Kidney tubule cell (primary cell): Measurements from ENCODE around the gene NAV1.
A peak's percentile ranks its signal among the peaks of the same experiment; 100 is the strongest.
"Not testable (repeated sequence)": the region's sequence is repeated elsewhere in the genome, so short reads cannot be mapped to it uniquely, and the experiment has no call there.

Experiments
- DNase-seq: peaks from one replicate; pipeline ENCODE4 v3.0.0-alpha.2; 2018; ENCODE audit warnings: low spot score

The NAV1 gene, protein sequence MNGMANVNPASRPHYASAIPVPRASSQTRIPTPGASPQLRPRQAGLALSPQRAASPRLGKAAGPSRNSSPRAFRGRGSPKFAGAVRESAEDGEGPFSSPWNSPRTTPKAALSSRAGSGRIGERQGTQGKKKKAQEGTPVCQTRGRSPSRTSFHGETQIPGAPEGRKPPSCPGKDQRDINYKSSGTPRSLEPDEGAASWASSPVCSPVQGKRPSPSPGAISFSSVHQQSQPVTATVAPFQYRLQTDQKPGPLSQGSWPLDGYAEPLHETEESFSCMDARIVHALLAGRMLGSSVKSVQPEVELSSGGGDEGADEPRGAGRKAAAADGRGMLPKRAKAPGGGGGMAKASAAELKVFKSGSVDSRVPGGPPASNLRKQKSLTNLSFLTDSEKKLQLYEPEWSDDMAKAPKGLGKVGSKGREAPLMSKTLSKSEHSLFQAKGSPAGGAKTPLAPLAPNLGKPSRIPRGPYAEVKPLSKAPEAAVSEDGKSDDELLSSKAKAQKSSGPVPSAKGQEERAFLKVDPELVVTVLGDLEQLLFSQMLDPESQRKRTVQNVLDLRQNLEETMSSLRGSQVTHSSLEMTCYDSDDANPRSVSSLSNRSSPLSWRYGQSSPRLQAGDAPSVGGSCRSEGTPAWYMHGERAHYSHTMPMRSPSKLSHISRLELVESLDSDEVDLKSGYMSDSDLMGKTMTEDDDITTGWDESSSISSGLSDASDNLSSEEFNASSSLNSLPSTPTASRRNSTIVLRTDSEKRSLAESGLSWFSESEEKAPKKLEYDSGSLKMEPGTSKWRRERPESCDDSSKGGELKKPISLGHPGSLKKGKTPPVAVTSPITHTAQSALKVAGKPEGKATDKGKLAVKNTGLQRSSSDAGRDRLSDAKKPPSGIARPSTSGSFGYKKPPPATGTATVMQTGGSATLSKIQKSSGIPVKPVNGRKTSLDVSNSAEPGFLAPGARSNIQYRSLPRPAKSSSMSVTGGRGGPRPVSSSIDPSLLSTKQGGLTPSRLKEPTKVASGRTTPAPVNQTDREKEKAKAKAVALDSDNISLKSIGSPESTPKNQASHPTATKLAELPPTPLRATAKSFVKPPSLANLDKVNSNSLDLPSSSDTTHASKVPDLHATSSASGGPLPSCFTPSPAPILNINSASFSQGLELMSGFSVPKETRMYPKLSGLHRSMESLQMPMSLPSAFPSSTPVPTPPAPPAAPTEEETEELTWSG (N-terminal part only)

DNA sequence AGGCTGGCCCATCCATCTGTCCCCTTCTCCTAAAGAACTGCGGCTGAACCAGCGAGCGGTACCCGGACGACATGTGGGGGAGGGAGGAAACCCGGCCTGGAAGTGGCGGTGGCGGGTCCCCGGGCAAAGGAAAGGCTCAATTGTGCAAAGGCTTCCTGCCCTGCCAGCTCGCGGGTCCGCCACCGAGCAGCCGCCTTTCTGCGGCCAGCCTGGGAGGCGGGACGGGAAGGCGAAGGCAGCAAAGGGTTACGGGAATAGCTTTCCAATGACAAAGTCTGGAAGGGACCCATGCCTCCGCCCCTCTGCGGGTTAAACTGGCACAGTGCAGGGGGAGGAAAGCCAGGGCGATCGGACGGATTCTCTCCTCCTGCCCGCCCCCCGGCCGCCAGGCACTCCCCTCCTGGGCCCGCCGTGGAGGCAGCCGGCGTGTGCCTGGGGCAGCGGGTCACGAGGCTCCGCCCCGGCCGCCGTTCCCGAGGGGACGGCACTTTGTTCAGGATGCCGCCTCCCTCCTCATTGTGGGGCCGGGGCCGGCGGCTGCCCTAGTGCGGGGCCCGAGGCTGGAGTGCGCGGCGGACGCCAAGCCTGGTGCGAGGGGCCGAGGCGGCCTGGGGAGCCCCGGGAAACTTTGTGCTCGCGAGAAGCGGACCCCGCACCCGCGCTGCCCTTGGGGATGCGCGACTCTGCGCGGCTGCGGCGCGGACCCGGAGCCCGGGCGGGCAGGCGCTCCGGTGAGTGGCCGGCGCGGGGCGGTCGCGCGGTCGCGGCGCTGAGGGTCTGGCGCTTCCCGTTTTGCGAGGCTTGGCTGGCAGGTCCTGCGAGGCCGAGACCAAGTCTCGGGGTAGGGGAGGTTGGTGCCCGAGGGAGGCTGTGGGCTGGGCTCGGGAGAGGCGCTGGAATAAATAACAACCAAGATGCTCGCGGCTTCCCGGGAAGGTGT lies at the start of gene NAV1:
NAV1 (plus strand) TSS at position 516 of the 940 bp plus-strand sequence. CDS start 83,758 bp downstream, outside the sequence.
- peak; percentile 88 for DNase-seq

DNA sequence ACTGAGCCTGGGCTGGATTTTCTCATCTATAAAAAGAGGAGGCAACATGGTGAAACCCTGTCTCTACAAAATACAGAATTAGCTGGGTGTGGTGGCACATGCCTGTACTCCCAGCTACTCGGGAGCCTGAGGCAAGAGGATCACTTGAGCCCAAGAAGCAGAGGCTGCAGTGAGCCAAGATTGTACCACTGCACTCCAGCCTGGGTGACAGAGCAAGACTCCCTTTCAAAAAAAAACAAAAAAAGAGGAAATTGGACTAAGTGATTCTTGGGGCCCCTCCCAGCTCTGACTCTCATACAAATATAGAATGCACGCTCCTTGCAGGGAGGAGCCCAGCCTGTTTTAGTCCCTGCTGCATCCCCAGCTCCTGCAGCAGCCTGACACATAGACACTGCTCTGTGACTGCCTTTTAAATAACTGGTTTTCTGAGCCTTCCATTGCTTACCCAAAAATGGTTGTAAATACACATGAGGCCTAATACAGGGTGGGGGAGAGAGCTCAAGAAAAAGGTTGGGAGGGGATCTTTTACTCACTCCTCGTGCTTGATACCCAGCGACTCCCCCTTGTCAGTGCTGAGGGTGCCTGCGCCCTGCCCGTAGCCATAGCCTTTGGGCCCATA lies 49.2 kb upstream of the NAV1 start:
- no peak for DNase-seq

DNA sequence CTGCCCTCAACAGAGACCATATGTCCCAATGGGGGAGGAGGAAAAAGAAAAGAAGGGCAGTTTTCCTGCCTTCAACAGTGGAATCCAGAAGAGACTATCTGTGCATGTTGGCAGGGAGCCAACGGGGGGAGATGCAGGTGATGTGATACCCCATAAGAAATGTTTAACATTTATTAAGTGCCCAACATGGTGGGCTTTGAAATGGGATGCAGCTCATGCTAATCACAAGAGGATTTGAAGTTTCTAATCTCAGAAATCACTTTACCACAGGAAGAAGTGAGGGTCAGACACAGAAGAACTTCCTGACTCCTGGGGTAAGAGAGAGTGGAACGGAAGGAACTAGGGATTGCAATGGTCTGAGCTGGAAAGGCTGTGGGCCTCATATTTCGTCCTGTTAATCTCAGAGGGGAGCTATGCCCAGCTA lies 48.2 kb upstream of the NAV1 start:
- DNase-seq: no peak

DNA sequence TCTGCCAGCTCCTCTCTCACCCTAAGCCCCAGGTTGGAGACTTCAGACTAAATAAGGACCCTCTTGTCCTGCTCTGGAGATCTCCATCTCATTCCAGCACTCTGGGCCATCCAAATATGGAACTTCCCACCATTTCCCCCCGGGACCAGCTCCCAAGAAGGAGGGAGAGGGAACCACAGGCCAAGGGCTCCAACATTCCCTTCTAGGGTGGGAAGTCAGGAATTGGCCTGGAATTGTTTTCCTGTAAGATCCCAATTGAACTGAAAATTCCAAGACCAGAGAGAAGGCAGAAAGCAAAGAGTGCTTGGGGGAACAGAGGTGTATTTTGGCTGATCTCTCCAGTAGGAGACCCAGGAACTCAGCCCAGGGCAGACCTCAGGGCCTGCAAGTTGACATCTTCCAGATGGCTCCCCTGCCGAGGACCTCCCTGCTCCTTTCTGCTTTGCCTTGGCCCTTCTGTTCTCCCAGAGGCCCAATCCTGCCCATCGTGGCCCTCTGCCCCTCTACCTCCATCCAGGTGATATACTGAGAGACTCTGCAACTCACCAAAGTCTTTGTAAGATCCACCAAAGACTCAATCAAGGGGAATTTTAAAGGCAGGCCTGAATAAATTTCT lies 46.9 kb upstream of the NAV1 start:
- DNase-seq: no peak

DNA sequence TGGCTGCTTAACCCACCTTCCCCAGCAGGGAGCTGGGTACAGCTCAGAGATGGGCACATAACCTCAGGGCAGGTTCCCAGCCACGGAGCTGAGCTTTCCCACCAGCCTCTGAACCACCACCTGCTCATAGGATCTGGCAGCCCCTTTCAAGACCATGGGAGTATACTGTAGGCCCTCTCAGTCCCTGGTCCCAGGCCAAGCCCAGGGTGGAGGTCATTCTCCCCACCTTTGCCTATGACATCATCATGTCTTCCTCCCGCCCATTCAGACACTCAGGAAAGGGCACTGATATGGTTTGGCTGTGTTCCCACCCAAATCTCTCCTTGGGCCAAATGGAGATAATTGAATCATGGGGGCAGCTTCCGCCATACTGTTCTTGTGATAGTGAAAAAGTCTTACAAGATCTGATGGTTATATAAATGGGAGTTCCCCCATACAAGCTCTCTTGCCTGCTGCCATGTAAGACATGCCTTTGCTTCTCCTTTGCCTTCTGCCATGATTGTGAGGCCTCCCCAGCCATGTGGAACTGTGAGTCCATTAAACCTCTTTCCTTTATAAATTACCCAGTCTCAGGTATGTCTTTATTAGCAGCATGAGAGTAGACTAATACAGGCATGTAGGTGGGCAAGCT lies 45.8 kb upstream of the NAV1 start:
- not testable (repeated sequence) for DNase-seq

DNA sequence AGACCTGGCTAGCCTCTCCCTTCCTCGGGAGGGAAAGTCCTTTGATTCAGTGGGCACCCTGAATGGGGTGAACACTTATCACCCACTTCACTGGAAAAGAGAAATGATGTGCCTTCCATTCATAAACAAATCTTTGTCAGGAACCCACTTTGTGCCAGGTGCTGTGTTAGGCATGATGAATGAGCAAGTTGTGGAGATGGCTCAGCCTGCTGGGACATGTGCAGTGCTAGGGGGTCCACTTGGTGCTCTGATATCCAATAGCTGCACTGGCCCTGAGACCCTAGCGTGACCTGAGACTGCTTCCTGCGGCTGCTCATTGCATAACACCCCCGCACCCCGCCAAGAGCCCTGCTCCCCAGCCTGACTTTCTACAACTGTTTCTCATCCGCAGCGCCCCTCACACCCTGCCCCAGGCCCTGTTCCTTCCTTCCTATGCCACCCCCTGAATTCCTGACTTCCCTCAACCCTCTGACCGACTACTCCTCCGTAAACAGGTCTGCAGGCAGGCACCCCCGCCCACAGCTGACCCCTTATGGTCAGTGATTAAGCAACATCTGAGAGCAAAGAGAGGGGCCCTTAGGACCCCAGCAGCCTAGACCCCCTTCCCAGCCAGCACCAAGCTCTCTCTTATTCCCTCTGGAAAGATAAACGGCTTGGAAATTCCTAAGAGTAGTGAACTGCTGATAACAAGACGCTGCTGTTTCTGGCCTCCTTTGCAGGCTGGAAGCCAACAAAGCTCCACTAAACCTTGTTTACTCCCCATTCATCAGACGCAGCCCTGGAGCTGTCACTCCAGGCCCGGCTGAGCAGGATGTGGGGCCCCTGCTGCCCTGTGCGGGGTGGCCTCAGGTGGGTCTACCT lies 44.9 kb upstream of the NAV1 start:
- no peak for DNase-seq

DNA sequence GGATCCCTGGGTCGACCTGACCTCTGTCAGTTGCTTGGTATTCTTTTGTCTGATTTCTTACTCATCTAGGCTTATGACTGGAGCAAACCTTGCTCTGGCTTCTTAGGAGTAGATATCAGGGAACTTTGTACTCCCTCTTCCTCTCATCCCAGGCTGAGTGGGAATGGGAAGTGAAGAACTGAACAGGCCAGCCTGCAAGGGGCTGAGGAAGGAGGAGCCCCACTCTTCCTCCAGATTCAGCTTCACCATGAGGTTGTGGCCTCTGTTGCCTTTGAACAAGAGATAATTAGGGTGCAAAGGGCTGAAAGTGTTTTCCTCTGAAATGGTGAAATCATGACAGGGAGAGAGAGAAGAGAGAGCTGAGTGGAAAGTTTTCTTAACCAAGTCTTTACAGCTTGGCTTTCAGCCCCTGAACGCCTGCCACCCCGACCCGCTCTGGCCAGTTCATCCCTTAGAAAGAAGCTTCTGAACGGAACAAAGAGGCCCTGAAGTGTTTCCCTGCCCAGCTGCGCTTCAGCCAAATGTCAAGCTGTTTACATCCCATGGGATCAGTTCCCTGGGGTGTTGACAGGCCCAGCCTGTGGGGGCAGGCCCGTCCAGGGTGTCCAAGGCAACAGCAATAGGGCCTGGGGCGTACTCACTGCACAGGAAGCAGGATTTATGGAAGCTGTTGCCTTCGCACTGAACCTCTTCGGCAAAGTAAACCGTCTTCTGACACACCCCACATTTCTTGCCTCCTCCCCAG lies 43.2 kb upstream of the NAV1 start:
- DNase-seq: no peak

DNA sequence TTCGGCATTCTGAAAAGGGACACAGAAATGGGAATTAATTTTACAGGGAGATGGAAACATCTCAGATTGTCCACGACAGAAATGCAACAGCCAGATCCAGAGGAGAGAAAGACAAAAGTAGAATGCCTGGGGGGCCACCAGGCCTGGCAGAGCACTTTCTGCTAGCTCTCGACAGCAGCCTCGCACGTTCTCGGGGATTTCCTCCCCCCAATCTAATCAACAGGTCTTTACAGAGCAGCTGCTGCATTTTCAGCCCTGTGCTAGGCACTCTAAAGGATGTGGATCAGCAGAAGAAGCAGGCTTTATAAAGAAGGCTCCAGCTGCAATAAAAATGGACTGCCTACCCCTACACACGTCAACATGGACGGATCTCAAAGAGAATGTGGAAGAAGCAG lies 42.6 kb upstream of the NAV1 start:
- no peak for DNase-seq

DNA sequence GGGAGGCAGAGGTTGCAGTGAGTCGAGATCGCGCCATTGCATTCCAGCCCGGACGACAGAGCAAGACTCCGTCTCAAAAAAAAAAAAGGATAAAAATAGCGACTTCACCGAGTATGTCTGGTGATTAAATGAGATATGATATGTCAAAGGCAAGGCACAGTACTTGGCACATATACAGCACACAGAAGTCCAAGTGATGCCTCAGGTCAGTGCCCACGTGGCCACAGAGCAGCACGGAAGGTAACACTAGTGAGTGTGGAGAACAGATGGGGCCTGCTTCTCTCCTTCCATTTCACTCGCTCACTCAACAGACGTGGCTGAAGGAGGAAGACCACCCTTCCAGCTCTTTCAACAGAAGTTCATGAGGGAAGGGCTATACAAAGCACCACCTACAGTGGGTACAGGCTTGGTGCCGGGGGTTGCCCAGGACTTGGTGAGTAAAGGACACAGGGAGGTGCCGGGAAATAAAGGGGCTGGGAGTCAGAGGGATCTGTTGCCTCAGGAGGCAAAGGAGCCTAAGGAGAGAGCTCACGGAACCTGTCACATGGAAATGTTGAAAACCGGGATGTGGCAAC lies 40.9 kb upstream of the NAV1 start:
- no peak for DNase-seq

DNA sequence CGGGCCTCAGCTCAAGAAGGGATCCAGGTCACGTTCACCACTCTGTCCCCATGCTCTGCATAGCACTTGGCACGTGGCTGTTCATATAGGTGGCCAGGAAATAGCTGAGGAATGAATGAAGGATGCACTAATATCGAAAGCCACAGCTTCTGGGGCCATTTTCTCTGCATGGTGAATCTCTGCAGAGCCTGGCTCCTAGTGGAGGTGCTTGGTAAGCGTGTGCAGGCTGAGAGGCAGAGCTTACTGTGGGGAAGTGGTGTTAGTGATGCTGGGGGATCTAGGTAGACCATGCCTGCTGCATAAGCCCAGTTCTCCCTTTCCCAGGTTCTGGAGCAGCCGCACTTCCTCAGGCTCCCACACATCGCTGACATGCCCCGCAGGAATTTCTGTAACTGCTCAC lies 40.3 kb upstream of the NAV1 start:
- no peak for DNase-seq

DNA sequence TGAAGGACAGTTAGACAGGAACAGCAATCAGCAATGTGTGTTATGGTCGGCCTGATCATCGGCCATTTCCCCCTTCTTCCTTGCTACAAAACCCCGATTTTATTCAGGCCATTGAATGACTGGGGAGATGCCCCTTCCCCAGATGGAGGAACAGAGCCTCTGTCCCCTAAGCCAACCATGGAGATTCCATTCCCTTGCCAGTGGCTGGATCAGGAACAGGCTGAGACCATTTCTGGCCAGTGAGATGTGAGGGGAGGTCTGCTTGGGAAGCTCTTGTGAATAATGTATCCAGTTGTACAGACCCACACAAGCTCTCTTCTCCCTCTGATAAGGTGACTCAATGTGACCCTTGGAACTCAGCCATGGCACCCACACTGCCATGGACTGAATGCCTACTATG lies 39.7 kb upstream of the NAV1 start:
- DNase-seq: no peak

DNA sequence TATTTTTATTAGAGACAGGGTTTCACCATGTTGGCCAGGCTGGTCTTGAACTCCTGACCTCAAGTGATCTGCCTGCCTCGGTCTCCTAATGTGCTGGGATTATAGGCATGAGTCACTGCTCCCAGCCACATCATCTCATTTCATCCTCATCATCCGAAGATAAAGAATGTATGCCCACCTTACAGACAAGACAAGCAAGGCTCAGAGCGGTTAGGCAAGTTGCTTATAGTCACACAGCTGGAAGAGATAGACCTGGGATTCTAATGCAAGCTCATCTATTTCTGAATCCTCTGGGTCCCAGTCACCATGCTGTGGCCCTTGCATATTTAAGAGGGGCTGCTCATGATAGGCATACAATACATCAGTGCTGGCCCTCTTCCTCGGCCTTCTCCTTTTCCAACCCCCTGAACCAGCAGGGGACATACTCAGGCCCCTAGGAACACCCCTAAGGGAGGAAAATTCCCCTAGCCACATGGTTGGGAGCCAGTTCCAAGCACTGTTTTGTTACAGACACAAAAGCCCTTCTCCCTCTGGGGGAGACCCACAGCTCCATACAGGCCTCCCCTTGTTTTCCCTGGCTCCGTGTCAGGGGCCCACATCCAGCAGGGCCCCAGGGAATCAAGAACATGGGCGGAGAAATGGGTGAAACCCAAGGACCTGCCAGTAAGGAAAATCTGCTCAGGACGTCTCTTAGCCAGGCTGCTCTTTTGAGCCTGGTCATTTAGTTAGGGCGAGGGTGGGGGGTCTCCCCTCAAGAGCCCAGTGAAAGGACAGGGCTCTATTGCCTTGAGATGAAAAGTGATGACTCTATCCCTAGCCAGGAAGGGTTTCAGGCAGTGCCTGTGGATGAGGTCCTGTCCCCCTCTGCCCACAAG lies 38.9 kb upstream of the NAV1 start:
- no peak for DNase-seq

DNA sequence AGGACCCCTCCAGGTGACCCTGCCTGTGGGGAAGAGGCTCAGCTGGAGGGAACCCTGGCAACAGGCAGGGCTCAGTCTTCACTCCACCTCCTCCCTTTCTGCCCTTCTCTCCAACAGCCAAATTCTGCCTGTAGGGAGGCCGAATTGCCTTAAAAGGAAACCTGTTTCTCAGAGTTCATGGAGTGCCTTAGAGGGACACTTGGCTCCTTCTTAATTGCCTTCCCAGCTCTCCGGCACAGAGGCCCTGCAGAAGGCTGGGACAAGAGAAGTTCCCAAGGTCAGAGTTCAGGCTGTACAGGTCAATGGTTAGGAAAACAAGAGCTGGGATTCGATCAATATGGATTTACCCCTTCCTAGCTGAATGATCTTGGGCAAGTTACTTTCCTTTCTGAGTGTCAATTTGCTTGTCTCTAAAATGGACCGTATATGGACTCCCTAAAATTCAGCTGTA lies 38.2 kb upstream of the NAV1 start:
- no peak for DNase-seq

DNA sequence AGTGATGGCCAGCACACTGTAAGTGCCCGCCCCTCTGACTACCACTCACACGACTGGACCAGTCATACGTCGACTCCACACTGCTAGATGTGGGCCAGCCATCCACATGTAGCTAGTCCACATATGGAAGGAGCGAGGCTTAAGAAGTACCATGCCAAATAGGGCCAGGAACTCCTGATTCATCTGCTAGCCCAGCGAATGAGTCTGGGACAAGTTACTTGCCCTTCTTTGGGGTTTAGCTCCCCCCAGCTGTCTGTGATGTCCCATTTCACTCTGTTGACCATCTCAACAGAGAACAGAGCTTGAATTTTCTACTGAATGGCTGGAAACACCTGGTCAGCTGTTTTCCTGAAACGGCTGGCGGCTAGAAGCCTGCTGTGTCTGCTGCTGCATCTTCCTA lies 37.8 kb upstream of the NAV1 start:
- no peak for DNase-seq

DNA sequence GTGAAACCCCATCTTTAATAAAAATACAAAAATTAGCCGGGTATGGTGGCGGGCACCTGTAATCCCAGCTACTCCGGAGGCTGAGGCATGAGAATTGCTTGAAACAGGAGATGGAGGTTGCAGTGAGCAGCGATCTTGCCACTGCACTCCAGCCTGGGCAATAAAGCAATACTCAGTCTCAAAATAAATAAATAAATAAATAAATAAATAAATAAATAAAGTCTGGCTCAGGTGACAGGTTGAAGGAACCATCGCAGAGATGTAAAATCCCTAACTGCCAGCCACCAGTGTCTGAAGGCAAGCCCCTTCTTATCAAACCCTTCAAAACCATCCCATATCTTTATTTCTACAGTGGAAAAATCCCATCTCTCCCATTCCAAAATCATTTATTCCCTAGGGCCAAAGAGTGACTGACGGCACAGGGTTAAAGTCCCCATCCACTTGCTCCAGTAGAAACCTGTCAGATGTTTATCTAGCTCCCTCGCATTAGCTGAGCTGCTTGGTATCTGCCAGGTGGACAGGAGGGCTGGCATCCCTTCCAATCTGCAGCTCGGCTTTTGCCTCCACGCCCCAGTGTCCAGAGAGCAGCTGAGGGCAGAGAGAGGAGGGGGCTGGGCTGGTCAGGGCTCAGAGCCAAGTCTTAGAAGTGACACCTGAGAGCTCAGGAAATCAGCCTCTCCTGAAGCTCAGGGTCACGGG lies 37.0 kb upstream of the NAV1 start:
- DNase-seq: peak; percentile 16

DNA sequence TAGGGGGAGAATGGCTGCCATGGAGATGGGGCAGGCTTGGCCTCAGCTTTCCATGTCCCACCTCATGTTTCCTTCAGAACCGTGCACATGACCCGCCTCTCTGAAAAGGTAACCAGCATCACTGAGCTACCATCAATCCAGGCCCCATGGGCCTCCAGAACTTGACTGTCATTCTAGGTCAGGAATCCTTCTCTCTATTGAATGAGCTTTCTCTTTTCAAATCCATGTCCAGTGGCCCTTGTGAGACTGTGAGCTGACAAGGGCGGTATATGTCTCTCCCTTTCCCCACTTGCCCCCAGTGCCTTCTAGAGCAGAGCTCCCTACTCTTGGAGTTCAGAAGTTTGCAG lies 36.4 kb upstream of the NAV1 start:
- DNase-seq: no peak
